Activated naive CD8-positive, alpha-beta T cell treated with anti-CD3 and anti-CD28 coated beads for 36 hours (primary cell): ENCODE data around the gene CENPS. TPM values are rescaled to one million over a fixed set of nuclear protein-coding genes. Genes with fewer than 3 reads are reported as not detected.
A peak's percentile ranks its signal among the peaks of the same experiment; 100 is the strongest.
"Not testable (repeated sequence)": the region's sequence is repeated elsewhere in the genome, so short reads cannot be mapped to it uniquely, and the experiment has no call there.

Experiments used
- DNase-seq: peaks from one replicate; pipeline ENCODE4 v3.0.0; 2021
- H3K27ac Mint-ChIP-seq: one replicate; pipeline ENCODE4 v1.8.0; 2022; ENCODE audit warnings: mild to moderate bottlenecking, moderate library complexity, mixed read lengths
- H3K27me3 Mint-ChIP-seq: one replicate; pipeline ENCODE4 v1.8.0; 2022; ENCODE audit warnings: mild to moderate bottlenecking, mixed read lengths
- H3K36me3 Mint-ChIP-seq: one replicate; pipeline ENCODE4 v1.8.0; 2021; ENCODE audit warnings: mild to moderate bottlenecking, mixed read lengths
- H3K4me1 Mint-ChIP-seq: one replicate; pipeline ENCODE4 v1.8.0; 2021; ENCODE audit warnings: mixed read lengths
- H3K4me3 Mint-ChIP-seq: one replicate; pipeline ENCODE4 v1.8.0; 2022; ENCODE audit warnings: mild to moderate bottlenecking, moderate library complexity, mixed read lengths
- H3K9me3 Mint-ChIP-seq: one replicate; pipeline ENCODE4 v1.8.0; 2022; ENCODE audit warnings: mixed read lengths
- total RNA-seq, 2 experiments: library from RNA; stranded (reverse); gene quantifications; one replicate each; pipeline ENCODE4 v1.2.3, GENCODE V29; 2021

Gene CENPS
- total RNA-seq, 2 experiments from 2014 or later, result 28.5 to 30.6 TPM

DNA sequence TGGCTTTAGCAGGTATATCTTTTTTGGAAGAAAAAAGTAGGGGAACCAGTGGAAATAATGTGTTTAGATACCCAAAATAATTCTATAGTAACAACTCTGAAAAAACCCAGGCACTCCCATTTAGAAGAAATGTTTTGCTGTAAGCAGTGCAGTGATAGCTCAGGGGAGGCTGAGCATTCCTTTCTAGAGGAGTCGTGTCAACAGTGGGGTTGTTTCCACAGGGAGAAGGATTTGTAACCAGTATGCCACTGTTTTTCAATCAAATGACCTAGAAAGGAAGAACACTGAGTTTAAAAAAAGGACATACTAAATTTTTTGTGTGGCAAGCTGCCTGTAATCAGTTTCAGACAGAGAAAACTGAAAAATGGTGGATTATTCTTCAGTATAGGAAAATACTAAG lies 29.0 kb upstream of the CENPS start:
- H3K4me3 Mint-ChIP-seq, result no peak overlapping the region
- no peaks in the 10 kb centered on the region for H3K9me3 Mint-ChIP-seq
- H3K27me3 Mint-ChIP-seq, result no peaks in the 10 kb centered on the region
- no peak overlapping the region for H3K27ac Mint-ChIP-seq
- no peak for DNase-seq
- H3K36me3 Mint-ChIP-seq, result peaks cover 23% of the 10 kb centered on the region
- peaks cover 14% of the 10 kb centered on the region for H3K4me1 Mint-ChIP-seq

DNA sequence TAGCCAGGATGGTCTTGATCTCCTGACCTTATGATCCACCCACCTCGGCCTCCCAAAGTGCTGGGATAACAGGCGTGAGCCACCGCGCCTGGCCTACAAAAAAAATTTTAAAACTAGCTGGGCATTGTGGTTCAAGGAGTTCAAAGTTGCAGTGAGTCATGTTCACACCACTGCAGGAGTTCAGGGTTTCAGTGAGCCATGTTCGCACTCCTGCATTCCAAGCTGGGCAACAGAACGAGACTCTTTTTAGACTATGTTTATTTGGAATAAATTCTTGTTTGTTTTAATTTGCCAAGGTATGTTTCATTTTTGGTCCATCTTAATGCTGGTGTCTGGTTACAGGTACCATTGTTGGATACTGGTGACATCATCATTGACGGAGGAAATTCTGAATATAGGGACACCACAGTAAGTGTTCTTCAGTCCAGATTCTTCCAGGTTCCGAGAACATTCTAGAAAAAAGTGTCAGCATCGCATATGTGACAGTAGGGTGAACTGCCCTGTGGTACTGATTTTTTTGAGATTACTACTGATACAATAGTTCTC lies 27.4 kb upstream of the CENPS start:
- Mint-ChIP-seq H3K9me3 (no peaks in the 10 kb centered on the region), H3K36me3 (peaks cover 30% of the 10 kb centered on the region), H3K4me3 (no peak overlapping the region), H3K27ac (no peak overlapping the region), H3K27me3 (no peaks in the 10 kb centered on the region), H3K4me1 (peaks cover 11% of the 10 kb centered on the region)
- no peak for DNase-seq

DNA sequence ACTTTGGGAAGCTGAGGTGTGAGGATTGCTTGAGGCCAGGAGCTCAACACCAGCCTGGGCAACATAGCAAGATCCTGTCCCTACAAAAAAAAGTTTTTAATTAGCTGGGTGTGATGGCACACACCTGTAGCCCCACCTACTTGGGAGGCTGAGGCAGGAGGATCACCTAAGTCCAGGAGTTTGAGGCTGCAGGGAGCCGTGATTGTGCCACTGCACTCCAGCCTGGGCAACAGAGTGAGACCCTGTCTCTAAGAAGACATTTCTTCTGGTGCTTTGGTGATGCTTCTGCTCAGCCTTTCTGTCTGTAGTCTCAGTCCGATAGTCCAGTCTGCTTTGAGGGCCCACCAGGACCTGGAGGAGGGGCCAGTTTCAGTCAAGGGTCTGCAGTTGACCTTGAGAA lies 23.0 kb upstream of the CENPS start:
- peaks cover 24% of the 10 kb centered on the region for H3K36me3 Mint-ChIP-seq

DNA sequence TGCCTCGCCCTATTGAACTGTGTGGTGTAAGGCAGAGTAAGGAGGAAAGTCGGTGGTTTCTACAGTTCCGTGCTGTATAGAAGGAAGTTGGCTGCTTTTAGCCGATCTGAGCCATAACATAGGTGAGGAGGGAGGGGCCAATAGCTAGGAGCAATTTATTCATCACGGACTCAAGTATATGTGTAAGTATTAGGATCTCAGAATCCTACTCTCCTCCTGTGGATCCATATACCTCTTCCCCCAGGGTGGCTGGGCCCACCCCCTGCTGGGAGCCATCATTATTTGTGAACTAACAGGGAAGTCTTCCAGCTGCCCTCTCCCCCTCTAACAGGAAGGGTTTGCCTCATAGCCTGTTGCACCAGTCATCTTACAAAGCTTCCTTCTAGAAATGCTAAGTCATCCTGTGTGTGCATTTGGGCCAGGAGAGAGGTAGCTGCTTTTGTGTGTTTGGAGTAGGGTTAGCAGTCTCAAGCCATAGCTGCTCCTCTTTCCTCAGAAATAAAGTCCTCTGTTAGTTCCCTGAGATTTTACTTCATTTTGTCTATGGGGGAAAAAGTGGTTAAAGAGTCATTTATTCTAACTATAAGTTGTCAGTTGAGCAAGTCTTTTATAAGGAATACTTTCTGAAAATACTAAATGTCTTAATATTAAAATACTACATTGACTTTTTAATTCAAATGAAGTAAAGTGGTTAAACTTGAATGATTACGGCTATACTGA lies 14.9 kb upstream of the CENPS start:
- no peaks in the 10 kb centered on the region for H3K9me3 Mint-ChIP-seq
- peaks cover 6% of the 10 kb centered on the region for H3K4me1 Mint-ChIP-seq

More for the DNA sequence above, 23.0 kb upstream of the CENPS start:
- H3K9me3 Mint-ChIP-seq, result no peaks in the 10 kb centered on the region
- DNase-seq, result no peak
- no peaks in the 10 kb centered on the region for H3K27me3 Mint-ChIP-seq
- no peak overlapping the region for H3K27ac Mint-ChIP-seq
- H3K4me1 Mint-ChIP-seq, result peaks cover 2% of the 10 kb centered on the region
- no peak overlapping the region for H3K4me3 Mint-ChIP-seq

DNA sequence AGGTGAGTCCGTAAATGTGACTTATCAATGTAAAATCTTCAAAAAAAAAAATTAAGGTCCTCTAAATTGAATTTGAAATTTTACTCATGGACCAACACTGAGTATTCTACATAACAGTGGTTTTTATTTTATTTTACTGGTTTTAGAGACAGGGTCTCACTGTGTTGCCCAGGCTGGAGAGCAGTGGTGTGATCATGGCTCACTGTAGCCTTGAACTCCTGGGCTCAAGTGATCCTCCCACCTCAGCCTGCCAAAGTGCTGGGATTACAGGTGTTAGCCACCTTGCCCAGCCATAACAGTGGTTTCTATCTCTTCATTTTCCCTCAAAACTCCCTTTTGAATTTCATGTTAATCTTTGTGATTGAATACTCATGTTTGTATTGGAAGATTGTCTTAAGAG lies 14.3 kb upstream of the CENPS start:
- Mint-ChIP-seq H3K27ac (peak overlapping the region; percentile 32), H3K36me3 (peaks cover 22% of the 10 kb centered on the region)
- not testable (repeated sequence) for H3K9me3 Mint-ChIP-seq, DNase-seq, H3K4me1 Mint-ChIP-seq, H3K4me3 Mint-ChIP-seq, H3K27me3 Mint-ChIP-seq

More for the DNA sequence above, 14.9 kb upstream of the CENPS start:
- peak overlapping the region; percentile 7 for H3K4me3 Mint-ChIP-seq
- H3K36me3 Mint-ChIP-seq, result peaks cover 22% of the 10 kb centered on the region
- no peaks in the 10 kb centered on the region for H3K27me3 Mint-ChIP-seq
- peak overlapping the region; percentile 89 for H3K27ac Mint-ChIP-seq
- DNase-seq, result no peak

DNA sequence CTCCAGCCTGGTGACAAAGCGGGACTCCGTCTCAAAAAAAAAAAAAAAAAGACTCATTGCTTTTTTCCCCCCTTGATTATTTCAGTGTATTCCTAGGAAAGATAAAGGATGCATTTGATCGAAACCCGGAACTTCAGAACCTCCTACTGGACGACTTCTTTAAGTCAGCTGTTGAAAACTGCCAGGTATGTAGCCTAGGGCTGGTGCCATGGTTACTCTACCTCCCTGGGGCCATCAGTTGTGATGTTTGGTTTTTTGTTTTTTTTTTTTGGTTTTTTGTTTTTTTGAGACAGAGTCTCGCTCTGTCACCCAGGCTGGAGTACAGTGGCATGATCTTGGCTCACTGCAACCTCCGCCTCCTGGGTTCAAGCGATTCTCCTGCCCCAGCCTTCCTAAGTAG lies 11.5 kb upstream of the CENPS start:
- not testable (repeated sequence) for H3K4me3 Mint-ChIP-seq, DNase-seq, H3K4me1 Mint-ChIP-seq, H3K27me3 Mint-ChIP-seq, H3K27ac Mint-ChIP-seq, H3K9me3 Mint-ChIP-seq
- H3K36me3 Mint-ChIP-seq, result peaks cover 18% of the 10 kb centered on the region

DNA sequence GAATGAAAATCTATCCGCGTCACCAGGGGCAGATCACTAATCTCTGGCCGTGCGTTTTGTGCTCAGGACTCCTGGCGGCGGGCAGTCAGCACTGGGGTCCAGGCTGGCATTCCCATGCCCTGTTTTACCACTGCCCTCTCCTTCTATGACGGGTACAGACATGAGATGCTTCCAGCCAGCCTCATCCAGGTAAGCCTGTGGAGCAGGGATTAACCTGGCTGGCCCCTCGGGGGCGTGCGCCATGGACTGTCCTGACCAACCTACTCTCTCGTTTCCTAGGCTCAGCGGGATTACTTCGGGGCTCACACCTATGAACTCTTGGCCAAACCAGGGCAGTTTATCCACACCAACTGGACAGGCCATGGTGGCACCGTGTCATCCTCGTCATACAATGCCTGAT lies 10.9 kb upstream of the CENPS start:
- no peak overlapping the region for H3K4me3 Mint-ChIP-seq
- no peaks in the 10 kb centered on the region for H3K9me3 Mint-ChIP-seq
- no peak overlapping the region for H3K27ac Mint-ChIP-seq
- peaks cover 6% of the 10 kb centered on the region for H3K4me1 Mint-ChIP-seq
- no peak for DNase-seq
- no peaks in the 10 kb centered on the region for H3K27me3 Mint-ChIP-seq
- peaks cover 18% of the 10 kb centered on the region for H3K36me3 Mint-ChIP-seq

DNA sequence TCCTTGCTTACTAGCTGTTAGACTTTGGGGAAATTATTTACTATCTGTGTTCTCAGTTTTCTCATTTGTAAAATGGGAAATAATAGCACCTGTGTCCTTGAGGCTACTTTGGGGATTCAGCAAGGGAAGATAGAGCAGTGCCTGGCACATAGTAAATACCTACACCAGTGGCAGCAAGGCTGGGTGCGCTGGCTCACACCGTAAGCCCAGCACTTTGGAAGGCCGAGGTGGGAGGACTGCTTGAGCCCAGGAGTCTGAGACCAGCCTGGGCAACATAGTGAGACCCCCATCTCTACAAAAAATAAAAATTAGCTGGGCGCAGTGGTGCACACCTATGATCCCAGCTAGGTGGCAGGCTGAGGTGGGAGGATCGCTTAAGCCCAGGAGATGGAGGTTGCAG lies 8.6 kb upstream of the CENPS start:
- no peaks in the 10 kb centered on the region for H3K27me3 Mint-ChIP-seq
- no peaks in the 10 kb centered on the region for H3K9me3 Mint-ChIP-seq
- no peaks in the 10 kb centered on the region for H3K4me1 Mint-ChIP-seq
- no peak overlapping the region for H3K4me3 Mint-ChIP-seq
- H3K27ac Mint-ChIP-seq, result no peak overlapping the region
- H3K36me3 Mint-ChIP-seq, result peaks cover 11% of the 10 kb centered on the region
- no peak for DNase-seq

DNA sequence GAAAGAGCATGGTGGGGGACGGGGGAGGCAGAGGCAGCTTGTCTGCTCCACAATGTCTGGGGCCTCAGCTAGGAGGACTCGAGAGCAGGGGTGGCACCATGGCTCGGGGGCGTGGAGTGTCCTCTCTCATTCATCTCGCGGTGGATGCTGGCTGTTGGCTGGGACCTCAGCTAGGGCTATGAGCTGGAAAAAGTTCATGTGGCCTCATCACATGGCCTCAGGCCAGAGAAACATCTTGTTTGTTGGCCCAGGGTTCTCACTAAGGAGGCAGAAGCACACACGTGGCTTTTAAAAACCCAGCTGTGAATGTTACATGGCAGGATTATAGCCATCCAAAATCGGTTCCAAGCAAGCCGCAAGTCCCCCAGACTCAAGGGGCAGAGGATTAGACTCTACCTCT lies 6.2 kb upstream of the CENPS start:
- Mint-ChIP-seq H3K27me3 (no peaks in the 10 kb centered on the region), H3K4me3 (no peak overlapping the region), H3K27ac (no peak overlapping the region), H3K4me1 (peaks cover 2% of the 10 kb centered on the region), H3K9me3 (no peaks in the 10 kb centered on the region), H3K36me3 (peaks cover 8% of the 10 kb centered on the region)
- no peak for DNase-seq

DNA sequence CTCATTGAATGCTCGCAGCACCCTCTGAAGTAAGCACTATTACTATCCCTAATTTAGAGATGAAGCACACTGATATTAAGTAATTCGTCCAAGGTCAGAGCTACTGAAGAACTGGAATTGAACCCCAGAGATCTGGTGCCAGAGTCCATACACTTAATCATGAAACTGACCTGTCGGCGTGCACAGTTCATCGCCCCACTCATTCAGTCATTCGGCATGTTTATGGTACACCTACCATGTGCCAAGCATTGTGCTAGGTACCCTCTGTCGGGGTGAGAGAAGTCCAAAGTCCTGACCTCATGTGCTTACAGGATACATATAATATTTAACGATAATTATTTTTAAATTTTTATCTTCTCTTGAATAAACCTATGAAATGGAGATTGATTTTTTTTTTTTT lies 5.6 kb upstream of the CENPS start:
- no peaks in the 10 kb centered on the region for H3K9me3 Mint-ChIP-seq
- DNase-seq, result no peak
- peaks cover 3% of the 10 kb centered on the region for H3K4me1 Mint-ChIP-seq
- no peaks in the 10 kb centered on the region for H3K27me3 Mint-ChIP-seq
- H3K27ac Mint-ChIP-seq, result no peak overlapping the region
- H3K4me3 Mint-ChIP-seq, result no peak overlapping the region
- peaks cover 3% of the 10 kb centered on the region for H3K36me3 Mint-ChIP-seq

DNA sequence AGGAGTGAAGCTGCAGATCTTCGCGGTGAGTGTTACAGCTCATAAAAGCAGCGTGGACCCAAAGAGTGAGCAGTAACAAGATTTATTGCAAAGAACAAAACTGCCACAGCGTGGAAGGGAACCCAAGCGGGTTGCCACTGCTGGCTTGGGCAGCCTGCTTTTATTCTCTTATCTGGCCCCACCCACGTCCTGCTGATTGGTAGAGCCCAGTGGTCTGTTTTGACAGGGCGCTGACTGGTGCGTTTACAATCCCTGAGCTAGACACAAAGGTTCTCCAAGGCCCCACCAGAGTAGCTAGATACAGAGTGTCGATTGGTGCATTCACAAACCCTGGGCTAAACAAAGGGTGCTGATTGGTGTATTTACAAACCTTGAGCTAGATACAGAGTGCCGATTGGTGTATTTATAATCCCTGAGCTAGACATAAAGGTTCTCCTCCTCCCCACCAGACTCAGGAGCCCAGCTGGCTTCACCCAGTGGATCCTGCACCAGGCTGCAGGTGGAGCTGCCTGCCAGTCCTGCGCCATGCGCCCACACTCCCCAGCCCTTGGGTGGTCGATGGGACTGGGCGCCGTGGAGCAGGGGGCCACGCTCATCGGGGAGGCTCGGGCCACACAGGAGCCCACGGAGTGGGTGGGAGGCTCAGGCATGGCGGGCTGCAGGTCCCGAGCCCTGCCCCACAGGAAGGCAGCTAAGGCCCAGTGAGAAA lies 4.3 kb upstream of the CENPS start:
- not testable (repeated sequence) for H3K27me3 Mint-ChIP-seq, DNase-seq, H3K4me1 Mint-ChIP-seq, H3K4me3 Mint-ChIP-seq, H3K36me3 Mint-ChIP-seq, H3K27ac Mint-ChIP-seq, H3K9me3 Mint-ChIP-seq

DNA sequence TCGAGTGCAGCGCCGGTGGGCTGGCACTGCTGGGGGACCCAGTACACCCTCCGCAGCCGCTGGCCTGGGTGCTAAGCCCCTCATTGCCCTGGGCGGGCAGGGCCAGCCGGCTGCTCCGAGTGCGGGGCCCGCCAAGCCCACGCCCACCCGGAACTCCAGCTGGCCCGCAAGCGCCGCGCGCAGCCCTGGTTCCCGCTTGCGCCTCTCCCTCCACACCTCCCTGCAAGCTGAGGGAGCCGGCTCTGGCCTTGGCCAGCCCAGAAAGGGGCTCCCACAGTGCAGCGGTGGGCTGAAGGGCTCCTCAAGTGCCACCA lies 3.7 kb upstream of the CENPS start:
- H3K4me3 Mint-ChIP-seq, result not testable (repeated sequence)
- H3K4me1 Mint-ChIP-seq, result peaks cover 13% of the 10 kb centered on the region

DNA sequence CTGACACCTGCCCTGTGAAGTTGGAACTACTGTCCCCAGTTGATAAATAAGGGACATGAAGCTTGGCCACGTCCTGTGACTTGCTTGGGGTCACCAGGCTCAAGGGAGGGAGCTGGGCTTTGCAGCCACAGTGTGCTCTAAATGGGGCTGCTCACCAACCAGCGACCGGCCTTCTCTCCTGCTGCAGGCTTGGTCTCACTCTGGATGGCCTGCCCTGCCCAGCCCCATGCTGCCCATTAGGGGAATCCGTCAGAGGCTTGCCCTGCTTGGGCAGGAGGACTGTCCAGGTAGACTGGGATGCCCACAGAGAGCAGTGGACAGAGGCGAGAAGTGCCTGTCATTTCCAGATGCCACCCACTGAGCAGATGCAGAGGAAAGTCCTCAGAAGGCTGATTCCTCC lies 1.2 kb upstream of the CENPS start:
- peaks cover 21% of the 10 kb centered on the region for H3K4me1 Mint-ChIP-seq
- no peak for DNase-seq
- peaks cover 5% of the 10 kb centered on the region for H3K36me3 Mint-ChIP-seq
- no peaks in the 10 kb centered on the region for H3K9me3 Mint-ChIP-seq
- no peak overlapping the region for H3K4me3 Mint-ChIP-seq
- H3K27ac Mint-ChIP-seq, result no peak overlapping the region
- H3K27me3 Mint-ChIP-seq, result no peaks in the 10 kb centered on the region

More for the DNA sequence above, 3.7 kb upstream of the CENPS start:
- not testable (repeated sequence) for H3K9me3 Mint-ChIP-seq, DNase-seq, H3K36me3 Mint-ChIP-seq, H3K27me3 Mint-ChIP-seq, H3K27ac Mint-ChIP-seq

DNA sequence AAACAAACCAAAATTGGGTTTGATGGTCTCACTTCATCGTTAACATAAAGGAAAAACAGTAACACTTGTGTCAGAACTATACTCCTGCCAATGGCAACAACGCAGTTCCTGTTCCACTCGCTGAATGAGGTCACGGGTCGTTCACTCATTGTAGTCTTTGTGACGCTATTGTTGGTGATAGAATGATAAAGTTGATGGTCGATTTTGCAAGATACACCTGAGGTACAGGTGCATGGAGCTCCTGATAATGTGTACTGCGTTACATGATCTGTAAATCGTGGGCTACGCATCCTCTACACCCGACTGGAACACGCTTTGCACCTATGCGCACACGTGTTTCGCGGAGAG lies 391 bp upstream of the CENPS start:
- Mint-ChIP-seq H3K27ac (peak overlapping the region; percentile 96), H3K4me1 (peaks cover 21% of the 10 kb centered on the region), H3K4me3 (peak overlapping the region; percentile 91), H3K9me3 (no peaks in the 10 kb centered on the region), H3K36me3 (peaks cover 5% of the 10 kb centered on the region), H3K27me3 (no peaks in the 10 kb centered on the region)
- DNase-seq, result peak; percentile 10

DNA sequence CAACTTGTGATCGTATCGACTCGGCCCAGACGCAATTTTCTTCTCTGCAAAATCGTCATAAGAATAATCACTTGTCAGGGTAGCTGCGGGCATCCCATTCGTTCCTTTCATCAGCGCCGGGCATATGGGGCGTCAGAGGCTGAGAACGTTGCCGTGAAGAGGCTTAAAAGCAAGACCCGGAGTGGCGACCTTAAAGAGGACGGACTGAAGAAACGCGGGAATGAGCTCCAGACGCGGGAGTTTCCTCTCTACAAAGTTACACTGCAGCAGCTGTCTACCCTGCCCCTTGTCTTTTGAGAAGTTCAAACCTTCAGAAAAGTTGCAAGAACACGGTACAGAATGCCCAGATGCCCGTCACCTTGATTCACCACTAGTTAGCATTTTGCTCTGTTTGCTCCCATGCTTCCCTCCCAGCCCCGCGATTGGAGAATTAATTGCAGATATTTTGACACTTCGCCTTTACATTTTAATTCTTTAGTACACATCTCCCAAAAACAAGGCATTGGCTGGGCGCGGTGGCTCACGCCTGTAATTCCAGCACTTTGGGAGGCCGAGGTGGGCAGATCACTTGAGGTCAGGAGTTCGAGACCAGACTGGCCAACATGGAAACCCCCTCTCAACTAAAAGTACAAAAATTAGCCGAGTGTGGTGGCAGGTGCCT lies 967 bp downstream of the CENPS start:
- Mint-ChIP-seq H3K36me3 (peaks cover 5% of the 10 kb centered on the region), H3K4me1 (peaks cover 21% of the 10 kb centered on the region), H3K9me3 (no peaks in the 10 kb centered on the region), H3K27me3 (no peaks in the 10 kb centered on the region), H3K27ac (peak overlapping the region; percentile 96), H3K4me3 (peak overlapping the region; percentile 91)
- peak; percentile 24 for DNase-seq
